Large intestine (tissue), 3 donors: Measurements from ENCODE around the gene CD248. TPM values are rescaled to one million over a fixed set of nuclear protein-coding genes. Genes with fewer than 3 reads are reported as not detected.
"Not testable (repeated sequence)": the region's sequence is repeated elsewhere in the genome, so short reads cannot be mapped to it uniquely, and the experiment has no call there.

Source experiments
- DNase-seq, 2 donors: peaks; one replicate each; pipeline versions ENCODE4 v3.0.0 to v3.0.0-alpha.2; 2013
- H3K27ac ChIP-seq: one replicate; pipeline ENCODE4 v1.5.1; 2013; ENCODE audit warnings: low read length
- H3K27me3 ChIP-seq: 2 replicates; pipeline ENCODE4 v1.6.1; 2013; ENCODE audit warnings: low read length; ENCODE audit not compliant: control insufficient read depth, insufficient read depth
- H3K36me3 ChIP-seq: 2 replicates; pipeline ENCODE4 v1.6.1; 2013; ENCODE audit warnings: low read length; ENCODE audit not compliant: control insufficient read depth, insufficient read depth
- H3K4me1 ChIP-seq: one replicate; pipeline ENCODE4 v1.6.1; 2013; ENCODE audit warnings: low read length; ENCODE audit not compliant: control insufficient read depth, insufficient read depth
- H3K4me3 ChIP-seq: one replicate; pipeline ENCODE4 v1.5.1; 2013; ENCODE audit warnings: low read length
- H3K9me3 ChIP-seq: one replicate; pipeline ENCODE4 v1.6.1; 2013; ENCODE audit warnings: mild to moderate bottlenecking, low read depth, low read length, moderate library complexity; ENCODE audit not compliant: control insufficient read depth
- WGBS: methylation state at CpG from one replicate; pipeline ENCODE4 v1.1.5; 2013; ENCODE audit warnings: low lambda C conversion rate; ENCODE audit not compliant: insufficient coverage; 5-methylcytosine and 5-hydroxymethylcytosine counted together
- polyA plus RNA-seq: library from polyadenylated mRNA; unstranded; fragments of 120-200 nt; gene quantifications from one replicate; pipeline ENCODE4 v1.2.1, GENCODE V29; 2013

Gene CD248
- polyA plus RNA-seq, 1 donor: 24.6 TPM

DNA sequence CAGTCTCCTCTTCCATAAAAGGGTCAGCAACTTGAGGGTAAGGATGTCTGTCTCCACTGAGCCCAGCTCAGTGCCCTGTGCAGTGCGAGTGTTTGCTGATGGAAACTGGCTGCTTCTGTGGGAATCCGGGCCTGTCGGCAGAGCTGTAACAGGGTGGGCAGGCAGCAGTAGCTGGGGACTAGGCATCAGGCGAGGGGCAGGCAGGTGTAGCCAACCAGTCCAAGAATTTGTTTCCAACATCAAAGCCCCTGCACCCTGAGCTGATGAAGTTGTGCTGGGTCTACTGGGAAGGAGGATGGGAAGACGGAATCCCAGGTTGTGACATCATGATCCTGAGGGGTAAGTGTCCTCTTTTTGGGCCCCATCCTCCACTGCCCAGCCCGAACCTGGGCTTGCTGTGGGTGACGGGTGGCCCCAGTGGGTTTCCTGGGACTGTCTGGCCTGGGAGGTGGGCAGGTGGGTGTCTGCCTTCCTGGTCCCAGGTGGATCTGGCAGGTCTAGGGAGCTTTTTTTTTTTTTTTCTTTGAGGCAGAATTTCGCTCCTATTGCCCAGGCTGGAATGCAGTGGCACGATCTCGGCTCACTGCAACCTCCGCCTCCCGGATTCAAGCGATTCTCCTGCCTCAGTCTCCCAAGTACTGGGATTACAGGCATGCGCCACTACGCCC lies 43.7 kb upstream of the CD248 start:
- H3K27ac ChIP-seq: no peak overlapping the region
- peaks cover 2% of the 10 kb centered on the region for H3K9me3 ChIP-seq
- no peaks in the 10 kb centered on the region for H3K27me3 ChIP-seq
- WGBS: no CpG with 5 or more reads among the region's 15 CpGs
- no peak overlapping the region for H3K4me3 ChIP-seq
- peaks cover 52% of the 10 kb centered on the region for H3K36me3 ChIP-seq
- H3K4me1 ChIP-seq: no peaks in the 10 kb centered on the region
- no peak for DNase-seq

DNA sequence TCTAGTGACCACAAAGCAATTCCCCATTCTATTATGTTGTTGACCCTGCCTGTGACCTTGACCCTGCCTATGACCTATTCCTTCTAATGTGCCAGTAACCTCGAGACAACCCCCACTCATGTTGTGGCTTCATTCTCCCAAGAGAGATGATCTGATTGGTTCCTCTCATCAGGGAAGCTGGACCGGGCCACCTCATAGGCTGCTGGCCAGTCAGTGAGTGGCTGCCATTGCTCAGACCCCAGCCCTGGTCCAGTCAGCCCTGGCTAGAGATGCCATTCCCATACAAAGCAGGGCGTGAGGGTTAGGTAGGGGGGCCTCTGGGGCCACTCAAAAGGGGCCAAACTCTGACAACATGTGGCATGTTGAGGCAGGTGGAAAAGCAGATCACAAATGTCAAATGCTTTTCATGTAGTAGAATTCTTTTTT lies 42.8 kb upstream of the CD248 start:
- no CpG with 5 or more reads among the region's 3 CpGs for WGBS
- no peak overlapping the region for H3K27ac ChIP-seq
- DNase-seq: no peak
- H3K9me3 ChIP-seq: peaks cover 2% of the 10 kb centered on the region
- H3K36me3 ChIP-seq: peaks cover 48% of the 10 kb centered on the region
- H3K27me3 ChIP-seq: no peaks in the 10 kb centered on the region
- H3K4me1 ChIP-seq: no peaks in the 10 kb centered on the region
- H3K4me3 ChIP-seq: no peak overlapping the region

DNA sequence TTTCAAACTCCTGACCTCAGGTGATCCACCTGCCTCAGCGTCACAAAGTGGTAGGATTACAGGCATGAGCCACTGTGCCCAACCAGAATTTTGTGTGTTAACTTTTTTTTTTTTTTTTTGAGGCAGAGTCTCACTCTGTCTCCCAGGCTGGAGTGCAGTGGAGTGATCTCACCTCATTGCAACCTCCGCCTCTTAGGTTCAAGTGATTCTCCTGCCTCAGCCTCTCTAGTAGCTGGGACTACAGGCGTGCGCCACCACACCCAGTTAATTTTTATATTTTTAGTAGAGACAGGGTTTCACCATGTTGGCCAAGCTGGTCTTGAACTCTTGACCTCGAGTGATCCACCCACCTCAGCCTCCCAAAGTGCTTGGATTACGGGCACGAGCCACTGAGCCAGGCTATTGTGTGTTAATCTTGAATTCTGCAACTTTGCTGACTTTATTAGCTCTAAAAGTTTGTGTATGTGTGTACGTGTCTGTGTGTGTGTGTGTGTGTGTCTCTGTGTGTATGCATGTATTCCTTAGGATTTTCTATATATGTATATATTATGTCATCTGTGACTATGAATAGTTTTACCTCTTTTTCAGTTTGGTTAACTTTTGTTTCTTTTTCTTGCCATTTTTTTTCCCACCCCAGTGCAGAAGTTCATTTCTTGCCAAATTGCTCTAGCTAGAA lies 33.9 kb upstream of the CD248 start:
- not testable (repeated sequence) for H3K27me3 ChIP-seq, H3K9me3 ChIP-seq, H3K4me3 ChIP-seq, H3K36me3 ChIP-seq, DNase-seq
- whole genome bisulfite sequencing: no CpG with 5 or more reads among the region's 8 CpGs
- H3K27ac ChIP-seq: peak overlapping the region; percentile 96
- H3K4me1 ChIP-seq: peaks cover 42% of the 10 kb centered on the region

DNA sequence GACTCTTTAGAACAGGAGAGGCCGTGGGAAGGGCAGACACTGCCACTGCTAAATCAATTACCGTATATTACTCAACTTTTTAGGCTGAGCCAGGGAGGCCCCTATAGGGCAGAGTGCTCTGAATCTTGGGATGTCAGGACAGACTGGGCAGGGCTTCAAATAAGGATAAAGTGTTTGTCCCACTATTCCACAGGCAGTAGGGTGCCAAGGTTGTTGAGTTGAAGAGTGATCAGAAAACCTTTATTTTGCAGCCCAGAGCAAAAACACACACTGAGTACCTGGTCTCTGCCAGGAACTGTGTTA lies 32.2 kb upstream of the CD248 start:
- H3K9me3 ChIP-seq: peaks cover 5% of the 10 kb centered on the region
- peaks cover 3% of the 10 kb centered on the region for H3K36me3 ChIP-seq
- peak overlapping the region; percentile 96 for H3K27ac ChIP-seq
- DNase-seq: peak in 1 of 2 donors; percentile 65
- H3K4me1 ChIP-seq: peaks cover 49% of the 10 kb centered on the region
- no peaks in the 10 kb centered on the region for H3K27me3 ChIP-seq
- no CpG with 5 or more reads among the region's 2 CpGs for WGBS
- no peak overlapping the region for H3K4me3 ChIP-seq

DNA sequence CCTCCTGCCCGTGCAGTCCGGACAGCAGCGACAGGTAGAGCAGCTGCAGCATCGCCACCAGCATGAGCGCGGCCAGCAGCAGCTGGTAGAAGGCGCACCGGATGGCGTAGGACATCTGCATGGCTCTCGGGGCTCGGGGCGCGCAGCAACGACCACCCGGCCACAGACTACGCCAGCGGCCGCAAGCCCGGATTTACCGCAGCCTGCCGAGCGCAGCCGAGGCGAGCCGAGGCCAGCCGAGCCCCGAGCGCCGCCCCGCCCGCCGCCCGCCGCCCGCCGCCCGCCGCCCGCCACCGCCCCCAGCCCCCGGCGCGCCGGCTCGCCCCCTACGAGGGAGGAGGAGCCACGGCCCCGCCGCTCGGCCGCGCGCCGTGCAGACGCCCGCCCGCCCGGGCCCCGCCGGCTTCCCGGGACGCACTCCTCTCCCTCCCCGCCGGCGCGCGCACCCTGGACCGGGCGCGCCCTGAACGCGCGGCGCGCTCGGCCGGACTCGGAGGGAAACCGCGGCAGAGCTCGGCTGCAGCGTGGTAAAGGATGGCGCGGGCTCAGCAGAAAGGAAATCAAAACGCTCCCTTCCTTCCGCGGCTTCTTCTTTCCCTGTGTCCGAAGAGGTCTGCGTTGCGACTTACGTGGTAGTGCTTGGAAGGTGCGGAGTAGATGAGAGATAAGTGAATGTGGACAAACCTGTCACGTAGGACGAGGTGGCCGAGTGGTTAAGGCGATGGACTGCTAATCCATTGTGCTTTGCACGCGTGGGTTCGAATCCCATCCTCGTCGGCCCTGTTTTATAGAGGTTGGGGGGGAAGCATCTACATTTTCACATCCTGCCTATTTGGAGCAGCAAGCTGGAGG lies 30.8 kb upstream of the CD248 start, which contains the start of gene B4GAT1:
Gene B4GAT1 (minus strand): TSS at position 205 of the 852 bp plus-strand sequence. CDS start 84 bp downstream, at position 121.
- Histone ChIP-seq H3K4me1 (peaks cover 51% of the 10 kb centered on the region), H3K27me3 (no peaks in the 10 kb centered on the region), H3K4me3 (peak within 1 kb of the TSS; percentile 87), H3K27ac (peak within 1 kb of the TSS; percentile 96), H3K36me3 (peaks cover 3% of the 10 kb centered on the region), H3K9me3 (peaks cover 4% of the 10 kb centered on the region)
- peak; percentile 88 to 92 for DNase-seq
- no CpG with 5 or more reads among the region's 101 CpGs for WGBS

DNA sequence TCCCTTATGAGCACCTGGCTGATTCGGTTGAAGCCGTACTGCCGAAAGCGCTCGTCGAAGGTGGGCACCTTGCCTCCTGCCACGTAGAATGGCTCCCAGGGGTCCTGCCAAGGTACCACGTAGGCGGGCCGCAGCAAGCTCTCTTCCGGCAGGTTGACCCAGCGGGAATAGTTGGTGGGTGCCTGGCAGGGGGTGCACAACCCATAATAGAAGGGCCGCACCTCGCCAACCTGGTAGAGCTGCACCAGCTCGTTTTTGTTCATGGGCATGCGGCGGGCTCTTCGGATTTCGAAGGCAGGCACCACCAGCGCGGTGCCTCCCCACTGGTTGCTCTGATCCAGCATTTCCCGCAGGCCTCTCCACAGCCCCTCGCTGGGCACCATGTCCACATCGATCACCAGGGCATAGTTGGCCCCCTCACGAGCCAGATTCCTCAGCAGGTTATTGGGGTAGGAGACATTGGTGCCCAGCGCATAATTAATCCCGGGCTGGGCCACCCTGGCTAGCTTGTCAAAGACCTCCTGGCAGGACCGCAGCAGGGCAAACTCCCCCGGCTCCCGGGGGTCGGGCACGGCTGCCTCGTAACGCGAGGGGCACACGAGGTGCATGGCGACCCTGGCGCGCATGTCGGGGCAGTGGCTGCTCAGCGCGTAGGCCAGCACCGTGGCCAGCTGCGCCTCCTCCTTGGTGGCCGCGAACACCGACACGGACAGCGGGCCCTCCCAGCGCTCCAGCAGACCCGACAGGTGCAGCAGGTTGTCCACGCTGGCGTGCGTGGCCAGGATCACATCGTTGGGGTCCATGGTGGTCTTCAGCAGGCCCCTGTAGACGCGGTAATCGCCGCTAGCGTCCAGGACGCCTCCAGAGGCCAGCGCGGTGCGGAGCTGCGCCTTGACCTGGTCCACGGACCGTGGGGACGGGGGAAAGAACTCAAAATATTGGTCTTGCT lies 29.9 kb upstream of the CD248 start:
- no CpG with 5 or more reads among the region's 68 CpGs for WGBS
- Histone ChIP-seq H3K4me3 (peak overlapping the region; percentile 87), H3K4me1 (peaks cover 43% of the 10 kb centered on the region), H3K36me3 (peaks cover 9% of the 10 kb centered on the region), H3K27me3 (no peaks in the 10 kb centered on the region), H3K27ac (peak overlapping the region; percentile 96), H3K9me3 (peaks cover 2% of the 10 kb centered on the region)
- DNase-seq: peak in 1 of 2 donors; percentile 61

DNA sequence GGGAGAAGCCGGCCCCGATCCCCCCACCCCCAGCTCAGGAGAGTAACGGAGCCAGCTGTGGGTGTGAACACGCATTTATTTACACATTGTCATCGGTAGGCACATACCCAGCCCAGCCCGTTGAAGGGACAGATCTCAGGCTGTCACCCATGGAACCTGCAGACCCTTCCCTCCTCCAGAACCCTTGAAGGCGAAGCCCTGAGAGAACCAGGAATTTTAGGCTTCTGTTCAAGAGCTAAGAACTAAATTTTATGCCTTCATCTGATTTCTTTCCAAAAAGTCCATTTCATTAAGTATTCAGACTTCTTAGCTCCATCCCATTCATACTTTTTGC lies 28.4 kb upstream of the CD248 start:
- no peak for DNase-seq
- no CpG with 5 or more reads among the region's 7 CpGs for WGBS
- H3K4me1 ChIP-seq: peaks cover 37% of the 10 kb centered on the region

DNA sequence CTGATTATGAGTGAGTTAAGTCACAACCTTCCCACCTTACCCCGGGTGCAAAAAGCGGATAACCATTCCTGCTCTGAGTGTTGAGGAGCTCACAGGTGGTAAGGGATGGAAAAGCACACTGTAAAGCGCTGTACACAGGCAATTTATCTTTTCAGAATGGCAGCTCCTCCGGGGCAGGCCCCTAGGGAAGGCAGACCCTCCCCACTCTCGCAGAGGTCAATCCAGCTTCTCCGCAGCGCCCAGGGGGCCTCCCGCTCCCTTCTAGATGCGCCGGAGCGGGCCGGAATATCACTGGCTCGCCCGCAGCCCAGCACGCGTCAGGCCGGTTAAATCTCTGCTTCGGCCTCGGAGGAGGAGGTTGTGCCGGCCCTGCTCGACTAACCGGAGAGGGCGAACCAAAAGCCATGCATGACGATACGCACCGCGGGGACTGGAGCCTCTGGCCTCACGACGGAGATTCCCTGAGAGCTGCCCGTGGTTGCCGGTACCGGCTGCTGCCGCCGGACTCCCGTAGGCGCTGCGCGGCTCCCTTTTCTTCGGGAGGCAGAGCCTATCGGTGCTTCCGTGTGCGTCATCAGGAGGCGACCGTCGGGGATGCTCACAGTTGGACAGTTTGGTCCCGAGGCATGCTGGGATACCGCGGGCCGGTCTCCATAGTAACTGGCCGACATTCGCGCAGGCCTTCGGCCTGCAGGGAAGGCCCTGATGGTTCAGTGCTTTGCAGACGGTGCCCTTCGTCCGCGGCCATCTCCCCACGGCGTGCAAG lies 27.9 kb upstream of the CD248 start, which contains the start of gene BRMS1:
Gene BRMS1 (minus strand): TSS at position 555 of the 766 bp plus-strand sequence. CDS start 2,870 bp downstream, outside the sequence.
- H3K27me3 ChIP-seq: no peaks in the 10 kb centered on the region
- H3K4me3 ChIP-seq: peak within 1 kb of the TSS; percentile 87
- peaks cover 29% of the 10 kb centered on the region for H3K36me3 ChIP-seq
- DNase-seq: peak; percentile 98
- peak within 1 kb of the TSS; percentile 83 for H3K27ac ChIP-seq
- H3K9me3 ChIP-seq: peaks cover 2% of the 10 kb centered on the region
- WGBS: no CpG with 5 or more reads among the region's 59 CpGs
- H3K4me1 ChIP-seq: peaks cover 33% of the 10 kb centered on the region

More for the DNA sequence above, 28.4 kb upstream of the CD248 start:
- Histone ChIP-seq H3K9me3 (peaks cover 2% of the 10 kb centered on the region), H3K27me3 (no peaks in the 10 kb centered on the region), H3K36me3 (peaks cover 23% of the 10 kb centered on the region), H3K27ac (peak overlapping the region; percentile 83), H3K4me3 (peak overlapping the region; percentile 87)

DNA sequence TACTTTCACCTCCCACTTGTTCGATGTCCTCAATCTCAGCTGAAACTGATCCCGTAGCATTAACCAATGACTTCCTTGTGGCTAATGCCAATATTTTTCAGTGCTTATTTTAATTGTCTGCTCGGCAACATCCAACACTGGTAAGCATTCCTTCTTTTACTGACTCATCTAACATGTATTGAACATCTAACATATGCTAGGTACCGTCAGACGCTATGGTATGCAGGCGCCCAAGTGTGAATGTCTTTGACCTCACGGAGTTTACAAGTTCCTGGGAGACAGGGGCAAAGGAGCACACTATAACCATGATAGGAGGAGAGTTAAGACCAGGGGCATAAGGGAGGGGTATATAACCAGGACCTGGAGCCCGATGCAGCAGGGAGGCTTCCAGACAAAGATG lies 26.3 kb upstream of the CD248 start:
- peaks cover 24% of the 10 kb centered on the region for H3K4me1 ChIP-seq
- no peak for DNase-seq
- WGBS: no CpG with 5 or more reads among the region's 8 CpGs
- H3K36me3 ChIP-seq: peaks cover 44% of the 10 kb centered on the region
- no peak overlapping the region for H3K27ac ChIP-seq
- no peaks in the 10 kb centered on the region for H3K27me3 ChIP-seq
- peaks cover 2% of the 10 kb centered on the region for H3K9me3 ChIP-seq
- H3K4me3 ChIP-seq: no peak overlapping the region
